AG09309 (cell line): ENCODE results near the gene ARL10.

Source experiments
- DNase-seq: peaks from one replicate; pipeline ENCODE4 v3.0.0-alpha.2; 2010; ENCODE audit warnings: low read depth
- H3K4me3 ChIP-seq: 2 replicates; pipeline ENCODE4 v1.5.1; 2011; ENCODE audit warnings: mild to moderate bottlenecking, low read depth, low read length, moderate library complexity; ENCODE audit not compliant: control insufficient read depth
- CTCF ChIP-seq: IDR thresholded peaks from 2 replicates; pipeline ENCODE4 v1.5.1; 2011; ENCODE audit warnings: mild to moderate bottlenecking, low read depth, low read length, inconsistent platforms; ENCODE audit not compliant: insufficient read depth, control insufficient read depth; ENCODE audit errors: missing control alignments

The ARL10 gene

GRCh38 chr5:176371621-176372539, 6.6 kb downstream of the ARL10 start:
- no peak for TF ChIP-seq CTCF
- DNase-seq: no peak
- no peak overlapping the region for H3K4me3 ChIP-seq

- DNase-seq: no peak
- TF ChIP-seq CTCF: no peak
- no peak overlapping the region for H3K4me3 ChIP-seq
Observed at GRCh38 chr5:176373100-176373818, 8.0 kb downstream of the ARL10 start.

DNA sequence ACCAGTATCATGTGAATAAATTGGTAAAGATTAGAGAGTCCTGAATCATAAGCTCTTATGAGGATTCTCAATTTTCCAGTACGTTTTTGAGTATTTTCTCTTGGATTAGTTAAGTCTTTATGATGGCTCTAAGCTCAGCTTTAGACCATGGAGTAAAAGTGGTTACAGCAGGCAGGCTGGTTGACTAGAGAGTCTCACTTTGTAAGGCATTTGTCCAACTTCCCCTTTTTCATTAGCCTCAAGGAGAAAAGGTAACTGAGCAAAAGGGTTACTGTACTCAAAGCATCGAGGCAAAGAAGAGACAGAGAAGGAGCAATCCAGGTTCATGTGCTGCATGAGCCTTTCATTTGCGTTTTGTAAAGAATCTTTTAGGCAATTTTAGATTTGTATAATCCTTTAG, 14.6 kb downstream of the ARL10 start:
- no peak overlapping the region for H3K4me3 ChIP-seq
- no peak for DNase-seq
- TF ChIP-seq CTCF: no peak

DNA sequence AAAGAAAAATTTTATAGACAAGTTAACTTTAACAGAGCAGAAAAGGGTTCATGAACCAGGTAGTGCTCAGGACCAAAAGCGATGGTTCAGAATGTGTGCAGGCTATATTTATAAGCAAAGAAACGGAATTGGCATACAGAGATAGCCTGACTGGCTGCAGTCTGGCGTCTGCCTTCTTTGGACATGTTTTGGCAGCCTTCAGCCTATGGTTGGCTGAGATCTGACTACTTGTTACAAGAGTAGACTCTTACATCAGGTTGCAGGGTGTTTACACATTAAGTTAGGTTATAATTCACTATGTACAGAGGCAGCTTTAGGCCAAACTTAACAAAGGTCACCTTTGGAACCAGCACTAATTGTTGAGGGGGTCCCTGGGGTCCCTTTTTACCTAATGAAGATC, 16.1 kb downstream of the ARL10 start:
- no peak for DNase-seq
- TF ChIP-seq CTCF: no peak
- H3K4me3 ChIP-seq: no peak overlapping the region

GRCh38 chr5:176381979-176382378, 16.7 kb downstream of the ARL10 start:
- no peak for TF ChIP-seq CTCF
- no peak overlapping the region for H3K4me3 ChIP-seq
- no peak for DNase-seq

- no peak for DNase-seq
- no peak overlapping the region for H3K4me3 ChIP-seq
- TF ChIP-seq CTCF: no peak
Observed at GRCh38 chr5:176382721-176383120, 17.4 kb downstream of the ARL10 start.
